GM21360 (cell line): ENCODE measurements around the gene MYOZ2.

Experiments
- ATAC-seq: cut with Tn5 transposase; IDR thresholded peaks from one replicate; pipeline ENCODE4 v1.9.1; 2021; ENCODE audit warnings: mild to moderate bottlenecking, moderate library complexity; ENCODE audit not compliant: unreplicated experiment

MYOZ2 gene

GRCh38 chr4:119237201-119237600 is 101.6 kb downstream of the MYOZ2 start:
- no peak for ATAC-seq
